Measurements from ENCODE around the gene SYNGR3. TPM values are rescaled to one million over a fixed set of nuclear protein-coding genes. Genes with fewer than 3 reads are reported as not detected.

Gene SYNGR3
- total and polyA plus RNA-seq, 2 of the 13 experiments (the other 11 are each of a cell fraction or from before 2014, with no cell fraction given): 0.97 to 5.7 TPM

- TF ChIP-seq STAG1 (CRISPR knock-in tag; IDR thresholded peaks at IDR 0.05) (0 out of 2 replicates have a peak, but pooled peaks have one; percentile 1), KDM5A (IDR thresholded peaks at IDR 0.05; ENCODE audit: borderline replicate concordance, low read length) (no peak), ZBTB10 (CRISPR knock-in tag; IDR thresholded peaks at IDR 0.05; ENCODE audit: borderline replicate concordance) (peak; percentile 90), RFXAP (CRISPR knock-in tag; IDR thresholded peaks at IDR 0.05; ENCODE audit: borderline replicate concordance) (0 out of 2 replicates have a peak, but pooled peaks have one; percentile 49), FOXO4 (CRISPR knock-in tag; conservative IDR thresholded peaks at IDR 0.05) (no peak), ZNF784 (CRISPR knock-in tag; IDR thresholded peaks at IDR 0.05; ENCODE audit: borderline replicate concordance) (peak; percentile 24; the same call in 1 of the 2 replicates), YEATS2 (CRISPR knock-in tag; IDR thresholded peaks at IDR 0.05; ENCODE audit: borderline replicate concordance) (no peak; the same call in 1 of the 2 replicates), FOXJ3 (CRISPR knock-in tag; IDR thresholded peaks at IDR 0.05; ENCODE audit: borderline replicate concordance) (peak; percentile 77; the same call in 1 of the 2 replicates), ZNF33A (CRISPR knock-in tag; IDR thresholded peaks at IDR 0.05; ENCODE audit: borderline replicate concordance) (no peak), PAX8 (CRISPR knock-in tag; IDR thresholded peaks at IDR 0.05; ENCODE audit: borderline replicate concordance) (peak; percentile 47; the same call in 1 of the 2 replicates), ZNF781 (CRISPR knock-in tag; IDR thresholded peaks at IDR 0.05; ENCODE audit: borderline replicate concordance, not compliant biosample characterization) (peak; percentile 93), TP53 (CRISPR knock-in tag; conservative IDR thresholded peaks at IDR 0.05) (peak; percentile 66; the same call in 1 of the 2 replicates), ZNF235 (CRISPR knock-in tag; IDR thresholded peaks at IDR 0.05; ENCODE audit: borderline replicate concordance) (peak; percentile 75), CEBPG (CRISPR knock-in tag; IDR thresholded peaks at IDR 0.05) (peak; percentile 57), BRCA1 (CRISPR knock-in tag; IDR thresholded peaks at IDR 0.05) (peak; percentile 72; the same call in 1 of the 2 replicates), THAP9 (CRISPR knock-in tag; IDR thresholded peaks at IDR 0.05; ENCODE audit: borderline replicate concordance) (0 out of 2 replicates have a peak, but pooled peaks have one; percentile 9), FOXM1 (CRISPR knock-in tag; IDR thresholded peaks at IDR 0.05) (no peak), SMAD1 (CRISPR knock-in tag; IDR thresholded peaks at IDR 0.05; ENCODE audit: borderline replicate concordance, low read depth) (no peak), SIX4 (CRISPR knock-in tag; IDR thresholded peaks at IDR 0.05) (no peak), IKZF1 (IDR thresholded peaks at IDR 0.05) (no peak), ZNF354B (CRISPR knock-in tag; IDR thresholded peaks at IDR 0.05) (no peak)
Observed at GRCh38 chr16:1940273-1941161, 49.3 kb upstream of the SYNGR3 start (continued).

Measured in HepG2 (cell line).